H1 (cell line): ENCODE data around the gene OST4. TPM values are rescaled to one million over a fixed set of nuclear protein-coding genes. Genes with fewer than 3 reads are reported as not detected.
A peak's percentile ranks its signal among the peaks of the same experiment; 100 is the strongest.

Source experiments
- ASH2L ChIP-seq: fragments of 200-600, 300-600 bp; sonication (generic); IDR thresholded peaks from one replicate; pipeline ENCODE4 v1.7.1; 2017; ENCODE audit warnings: low read length
- ATF2 ChIP-seq: IDR thresholded peaks from 2 replicates; pipeline ENCODE4 v1.6.1; 2012; ENCODE audit warnings: low read length, inconsistent platforms
- CHD1 ChIP-seq: IDR thresholded peaks from 2 replicates; pipeline ENCODE4 v1.6.1; 2012; ENCODE audit warnings: low read depth, low read length, improper control_type of control experiment
- HDAC2 ChIP-seq, 2 experiments: fragments of 300-600 bp in 1 of 2; sonication (generic) in 1 of 2; IDR thresholded peaks; 2 replicates each; pipeline ENCODE4 v1.6.1; 2011 to 2012; ENCODE audit warnings: low read depth in 2 of 2, low read length in 2 of 2, mild to moderate bottlenecking in 2 of 2, moderate library complexity in 2 of 2, borderline replicate concordance in 1 of 2, inconsistent platforms in 1 of 2
- POLR2AphosphoS5 ChIP-seq: IDR thresholded peaks from 2 replicates; pipeline ENCODE4 v1.6.1; 2011; ENCODE audit warnings: low read depth, low read length
- RAD21 ChIP-seq, 2 experiments: IDR thresholded peaks in 1 of 2; conservative IDR thresholded peaks in 1 of 2; 2 replicates each; pipeline ENCODE4 v1.6.1; 2011; ENCODE audit warnings: low read depth in 2 of 2, low read length in 2 of 2, improper control_type of control experiment in 1 of 2, inconsistent platforms in 1 of 2, mild to moderate bottlenecking in 1 of 2, moderate library complexity in 1 of 2
- SP1 ChIP-seq: IDR thresholded peaks from 2 replicates; pipeline ENCODE4 v1.6.1; 2011; ENCODE audit warnings: low read depth, low read length
- SUZ12 ChIP-seq: fragments of 200-600 bp; sonication (generic); IDR thresholded peaks from 2 replicates; pipeline ENCODE4 v1.6.1; 2012; ENCODE audit warnings: mild to moderate bottlenecking, inconsistent platforms, low read length, moderate library complexity, mixed read lengths
- TAF1 ChIP-seq: IDR thresholded peaks from 2 replicates; pipeline ENCODE4 v1.6.1; 2011; ENCODE audit warnings: mild to moderate bottlenecking, low read depth, low read length
- TCF12 ChIP-seq: IDR thresholded peaks from 2 replicates; pipeline ENCODE4 v1.6.1; 2011; ENCODE audit warnings: low read depth, mild to moderate bottlenecking, low read length
- polyA plus RNA-seq, 7 experiments: library from polyadenylated mRNA; depleted of rRNA in 3 of 7; stranded (reverse) in 5 of 7; unstranded in 2 of 7; fragments of >200 nt in 5 of 7; fragments of 200-250 nt in 2 of 7; gene quantifications; 1 replicate in 5 of 7; 2 replicates in 1 of 7; 4 replicates in 1 of 7; pipeline versions ENCODE4 v1.2.1 to v1.2.3, GENCODE V29; 2011 to 2013; ENCODE audit warnings: missing spikeins in 2 of 7, mixed read lengths in 2 of 7
- total RNA-seq: library from RNA; stranded (reverse); fragmentation: NEBNext Ultra II Directional; extraction: Animal tissue kit (Norgen Biotek cat#: 25700); gene quantifications from 2 replicates; pipeline ENCODE4 v1.2.1, GENCODE V29; 2021

Gene OST4
- total and polyA plus RNA-seq, 2 of the 8 experiments (the other 6 are each of a cell fraction or from before 2014, with no cell fraction given): 225 to 865 TPM

GRCh38 chr2:27050996-27051901, 20.2 kb downstream of the OST4 start, which contains the start of gene AGBL5 (continued):
- TF ChIP-seq TAF1 (no peak; the same call in 1 of the 2 replicates), RAD21 (IDR thresholded peaks at IDR 0.05 in 1 of 2, conservative IDR thresholded peaks at IDR 0.05 in 1 of 2; ENCODE audit: low read depth in 2 of 2, low read length in 2 of 2) (no peak), TCF12 (0 out of 2 replicates have a peak, but pooled peaks have one; percentile 41), ATF2 (peak; percentile 92), CHD1 (no peak), SP1 (peak; percentile 77), POLR2AphosphoS5 (0 out of 2 replicates have a peak, but pooled peaks have one; percentile 41), HDAC2 (IDR thresholded peaks at IDR 0.05; ENCODE audit: borderline replicate concordance in 1 of 2, low read depth in 2 of 2, low read length in 2 of 2) (peak; percentile 88 to 92; a peak in 3 of 4 replicates), SUZ12 (no peak), ASH2L (peak; percentile 78)
